C4-2B (cell line): Measurements from ENCODE around the gene LAGE3.

Experiments used
- H3K27ac ChIP-seq: fragments of 450-650 bp; 2 replicates; pipeline ENCODE4 v1.5.1; 2017
- CTCF ChIP-seq: fragments of 450-650 bp; conservative IDR thresholded peaks from 2 replicates; pipeline ENCODE4 v1.5.1; 2017; ENCODE audit warnings: mild to moderate bottlenecking
- ZFX ChIP-seq: fragments of 450-650 bp; IDR thresholded peaks from 2 replicates; pipeline ENCODE4 v1.6.1; 2017

LAGE3 gene

GRCh38 chrX:154487518-154488290, 8.6 kb upstream of the LAGE3 start:
- H3K27ac ChIP-seq, result peak overlapping the region; percentile 99; the same call in 1 of the 2 replicates
- TF ChIP-seq CTCF (no peak), ZFX (no peak)

- peak within 1 kb of the TSS; percentile 99 for H3K27ac ChIP-seq
- no peak for TF ChIP-seq CTCF
- TF ChIP-seq ZFX, result peak; percentile 54; the same call in 1 of the 2 replicates
These were observed 7.5 kb upstream of the LAGE3 start, which contains the start of gene UBL4A for GRCh38 chrX:154486396-154487207. TSS of gene UBL4A (minus strand) at chrX:154486615. CDS start at chrX:154486584, 31 bp downstream.

DNA sequence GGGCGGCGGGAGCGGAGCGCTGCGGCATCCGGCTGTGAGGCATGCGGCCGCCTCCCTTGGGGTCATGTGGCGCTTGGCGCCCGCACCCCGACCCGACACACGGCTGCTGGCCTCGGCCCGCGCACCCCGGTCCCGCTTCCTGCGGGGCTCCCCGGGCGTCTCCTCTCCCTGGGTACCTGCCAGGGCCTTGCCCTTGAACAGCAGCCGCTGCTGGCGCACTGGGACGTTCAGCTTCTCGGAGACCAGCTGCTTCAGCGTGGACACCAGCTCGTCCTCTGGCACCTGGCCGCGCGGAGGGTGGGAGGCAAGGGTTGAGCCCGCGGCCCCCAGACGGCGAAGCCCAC, 6.9 kb upstream of the LAGE3 start:
- TF ChIP-seq CTCF, result no peak
- peak; percentile 72 for TF ChIP-seq ZFX
- H3K27ac ChIP-seq, result peak overlapping the region; percentile 99

DNA sequence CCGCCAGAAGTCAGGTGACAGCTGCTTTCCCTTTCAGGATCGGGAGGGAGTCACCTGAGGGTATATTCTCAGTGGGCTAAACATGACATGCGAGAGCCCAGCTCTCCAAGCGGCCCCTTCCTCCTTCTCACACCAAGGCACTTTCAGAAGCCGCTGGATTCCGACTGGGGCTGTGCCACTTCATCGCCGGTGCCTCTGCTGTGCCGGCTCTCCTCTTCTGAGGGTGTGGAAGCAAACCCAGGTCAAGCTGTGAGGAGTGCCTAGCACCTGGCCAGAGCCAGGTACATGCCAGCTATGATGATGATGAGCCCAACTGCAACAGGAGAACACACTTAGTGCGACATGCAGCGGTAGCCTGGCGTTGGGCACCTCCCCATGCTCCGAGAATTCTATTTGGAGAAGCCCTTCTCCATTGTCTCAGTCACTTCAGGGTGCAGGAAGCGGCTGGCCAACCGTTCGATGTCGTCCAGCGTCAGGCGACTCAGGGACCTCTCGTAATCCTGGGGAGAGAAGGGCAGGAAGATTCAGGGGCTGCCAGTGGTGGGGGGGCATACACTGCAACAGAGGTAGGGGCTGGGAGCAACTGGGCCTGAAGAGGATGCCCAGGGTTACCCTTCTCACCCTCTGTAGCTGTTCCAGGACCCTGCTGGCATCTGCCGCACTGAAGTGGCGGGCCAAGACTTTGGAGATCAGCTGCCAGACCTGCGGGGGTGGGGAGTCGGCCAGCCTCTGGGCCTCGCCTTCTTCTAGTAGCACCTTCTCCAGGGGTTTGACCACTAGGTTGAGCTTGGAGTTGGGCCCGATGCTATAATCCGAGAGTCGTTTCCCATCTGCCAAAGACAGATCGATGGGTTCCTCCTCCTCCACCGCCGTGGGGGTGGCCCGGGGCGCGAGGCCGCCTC, 6.3 kb upstream of the LAGE3 start:
- TF ChIP-seq CTCF, result no peak
- TF ChIP-seq ZFX, result no peak
- H3K27ac ChIP-seq, result peak overlapping the region; percentile 99

DNA sequence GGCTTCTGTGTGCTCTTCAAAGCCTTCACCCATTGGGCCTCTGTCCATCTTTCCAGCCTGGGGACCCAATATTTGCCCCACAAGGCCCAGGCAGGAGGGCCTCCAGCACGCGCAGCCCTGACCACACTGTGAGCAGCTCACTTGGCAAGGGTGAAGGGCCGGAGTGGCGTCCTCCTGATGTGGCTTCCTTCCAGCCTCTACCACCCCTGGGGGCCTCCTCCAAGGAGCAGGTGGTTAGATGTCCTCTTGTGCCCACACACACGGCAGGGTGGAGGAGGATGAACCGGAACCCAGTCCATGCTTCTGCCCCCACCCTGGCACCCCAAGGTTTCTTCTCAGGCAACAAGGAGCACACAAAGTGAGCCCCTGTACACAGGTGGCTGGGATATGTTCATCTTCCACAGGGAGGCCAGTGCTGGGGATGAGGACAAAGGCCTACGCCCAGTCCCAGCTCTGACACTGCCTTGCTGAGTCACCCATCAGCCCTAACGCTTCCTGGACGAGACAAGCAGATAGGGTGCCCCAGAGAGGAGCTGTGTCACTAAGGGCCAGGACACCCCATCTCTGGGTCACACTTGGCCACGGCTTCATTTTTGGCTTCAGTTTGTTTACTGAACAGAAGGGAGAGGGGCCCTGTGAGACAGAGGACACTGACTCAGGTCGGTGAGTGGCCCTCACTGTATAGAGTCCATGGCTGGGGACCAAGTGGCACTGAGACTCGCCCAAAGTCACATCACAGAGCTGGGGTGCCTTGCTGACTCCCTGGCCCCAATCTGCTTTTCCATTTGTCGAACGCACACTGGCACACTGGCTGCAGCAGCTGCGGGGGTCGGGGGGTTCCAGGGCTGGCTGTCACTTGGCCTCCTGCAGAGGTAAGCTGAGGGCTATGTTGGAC, 5.4 kb upstream of the LAGE3 start:
- H3K27ac ChIP-seq, result no peak overlapping the region; the same call in 1 of the 2 replicates
- TF ChIP-seq ZFX, result no peak
- no peak for TF ChIP-seq CTCF

GRCh38 chrX:154483325-154483724, 4.2 kb upstream of the LAGE3 start:
- TF ChIP-seq ZFX, result no peak
- no peak for TF ChIP-seq CTCF
- H3K27ac ChIP-seq, result no peak overlapping the region
